Endothelial cell of umbilical vein (primary cell): ENCODE data around the gene MAP10. TPM values are rescaled to one million over a fixed set of nuclear protein-coding genes. Genes with fewer than 3 reads are reported as not detected.

ENCODE experiments used
- BruUV-seq: library from RNA; stranded (reverse); fragments of 400-500 nt; replicated peaks from 2 replicates; lab custom pipeline; 2021; lab: Mats Ljungman, UMichigan
- CTCF ChIA-PET: fragments of 300-600, 350-600 bp; sonication (Branson Sonifier 250); formaldehyde crosslinking; loops from one replicate; lab custom pipeline; 2021; ENCODE audit warnings: antibody characterized with exemption, inconsistent platforms; lab: Charles Lee
- POLR2A ChIA-PET: fragments of 300-600, 350-600 bp; sonication (Branson Sonifier 250); formaldehyde crosslinking; loops from one replicate; lab custom pipeline; 2021; ENCODE audit warnings: antibody characterized with exemption, inconsistent platforms; lab: Charles Lee
- DNase-seq: peaks from one replicate; pipeline ENCODE4 v3.0.0-alpha.2; 2011; ENCODE audit warnings: low read depth, low spot score
- FAIRE-seq: peaks from 2 replicates; lab custom pipeline; 2011; peaks lifted over from hg19 to GRCh38; lab: Jason Lieb, UNC
- H2AFZ ChIP-seq: 2 replicates; pipeline ENCODE4 v1.6.0; 2012; ENCODE audit warnings: low read depth, low read length, control low read depth, inconsistent platforms
- H3K27ac ChIP-seq: 2 replicates; pipeline ENCODE4 v1.5.1; 2011; ENCODE audit warnings: low read depth, mild to moderate bottlenecking, control low read depth, low read length, moderate library complexity; ENCODE audit not compliant: insufficient read depth
- H3K27me3 ChIP-seq, 2 experiments: 2 replicates each; pipeline versions ENCODE4 v1.6.0 to v1.6.1; 2011; ENCODE audit warnings: low read length in 2 of 2, mixed read lengths in 1 of 2; ENCODE audit not compliant: control insufficient read depth in 2 of 2, insufficient read depth in 2 of 2
- H3K36me3 ChIP-seq, 2 experiments: 2 replicates in 1 of 2; 3 replicates in 1 of 2; pipeline ENCODE4 v1.5.1; 2011; ENCODE audit warnings: low read length in 2 of 2, mild to moderate bottlenecking in 1 of 2, moderate library complexity in 1 of 2; ENCODE audit not compliant: control insufficient read depth in 2 of 2, insufficient read depth in 2 of 2; ENCODE audit errors: extremely low read depth in 1 of 2
- H3K4me1 ChIP-seq: 3 replicates; pipeline ENCODE4 v1.5.1; 2011; ENCODE audit warnings: mild to moderate bottlenecking, low read length; ENCODE audit not compliant: control insufficient read depth, insufficient read depth; ENCODE audit errors: extremely low read depth
- H3K4me2 ChIP-seq: 2 replicates; pipeline ENCODE4 v1.6.1; 2011; ENCODE audit warnings: low read length, control low read depth, mixed read lengths; ENCODE audit not compliant: insufficient read depth
- H3K4me3 ChIP-seq, 3 experiments: fragments of 200-600 bp in 1 of 3; sonication (generic), shearing (Covaris generic) in 1 of 3; replicated peaks in 1 of 3; 2 replicates each; pipeline ENCODE4 v1.5.1; 2011 to 2016; ENCODE audit warnings: control low read depth in 3 of 3, low read length in 3 of 3, mild to moderate bottlenecking in 2 of 3, inconsistent platforms in 1 of 3, low read depth in 1 of 3, moderate library complexity in 1 of 3; ENCODE audit not compliant: insufficient read depth in 1 of 3
- H3K79me2 ChIP-seq: 2 replicates; pipeline ENCODE4 v1.6.0; 2012; ENCODE audit warnings: low read length, inconsistent platforms; ENCODE audit not compliant: control insufficient read depth, insufficient read depth
- H3K9ac ChIP-seq: replicated peaks from 2 replicates; pipeline ENCODE3; 2011; ENCODE audit warnings: low read length, control low read depth; ENCODE audit not compliant: insufficient read depth; ENCODE audit errors: extremely low read depth
- H3K9me1 ChIP-seq: replicated peaks from 3 replicates; pipeline ENCODE4 v1.6.0; 2011; ENCODE audit warnings: mild to moderate bottlenecking, low read length; ENCODE audit not compliant: control insufficient read depth, insufficient read depth; ENCODE audit errors: extremely low read depth
- H3K9me3 ChIP-seq: replicated peaks from 2 replicates; pipeline ENCODE4 v1.5.1; 2012; ENCODE audit warnings: low read length, inconsistent platforms; ENCODE audit not compliant: control insufficient read depth, insufficient read depth
- H4K20me1 ChIP-seq: replicated peaks from 2 replicates; pipeline ENCODE3; 2011; ENCODE audit warnings: mild to moderate bottlenecking, low read length; ENCODE audit not compliant: control insufficient read depth, insufficient read depth; ENCODE audit errors: extremely low read depth
- EZH2 ChIP-seq: IDR thresholded peaks from 2 replicates; pipeline ENCODE4 v1.6.1; 2012; ENCODE audit warnings: borderline replicate concordance, low read depth, mild to moderate bottlenecking, moderate library complexity, low read length, inconsistent platforms; ENCODE audit not compliant: severe bottlenecking
- FOS ChIP-seq: IDR thresholded peaks from 2 replicates; pipeline ENCODE4 v1.6.1; 2011; ENCODE audit warnings: mild to moderate bottlenecking, low read length, moderate library complexity, borderline replicate concordance; ENCODE audit not compliant: insufficient read depth
- GATA2 ChIP-seq: IDR thresholded peaks from 2 replicates; pipeline ENCODE4 v1.7.0; 2011; ENCODE audit warnings: low read depth, mild to moderate bottlenecking, moderate library complexity, mixed read lengths, low read length; ENCODE audit not compliant: insufficient read length, insufficient read depth
- JUN ChIP-seq: IDR thresholded peaks from 2 replicates; pipeline ENCODE4 v1.6.1; 2011; ENCODE audit warnings: borderline replicate concordance, low read depth; ENCODE audit not compliant: insufficient read length, insufficient read depth
- MYC ChIP-seq: IDR thresholded peaks from one replicate; pipeline ENCODE4 v1.6.1; 2011; ENCODE audit warnings: mild to moderate bottlenecking, low read depth, low read length
- POLR2A ChIP-seq: IDR thresholded peaks from 2 replicates; pipeline ENCODE4 v1.6.1; 2012; ENCODE audit warnings: low read depth, mild to moderate bottlenecking, control low read depth, low read length
- POLR2AphosphoS5 ChIP-seq: IDR thresholded peaks from 2 replicates; pipeline ENCODE4 v1.6.1; 2012; ENCODE audit warnings: low read depth, mild to moderate bottlenecking, control low read depth, low read length, moderate library complexity; ENCODE audit not compliant: insufficient read depth
- dilution Hi-C: fragments of 300-500 bp; cut with MboI; formaldehyde crosslinking; loops from one replicate; pipeline ENCODE4 v1.15.0; 2019; ENCODE audit warnings: low sequenced_read_pairs; ENCODE audit not compliant: extremely low pct_ligation_motif_present
- intact Hi-C: fragments of 100-400 bp; cut with micrococcal nuclease; formaldehyde crosslinking; loops from one replicate; pipeline ENCODE4 v1.10.0; 2022
- polyA plus RNA-seq, 4 experiments: library from polyadenylated mRNA; depleted of rRNA in 3 of 4; stranded (reverse) in 3 of 4; unstranded in 1 of 4; fragments of >200 nt; gene quantifications; 2 replicates each; pipeline versions ENCODE4 v1.2.1 to v1.2.3, GENCODE V29; 2011 to 2012; ENCODE audit warnings: missing spikeins in 1 of 4
- total RNA-seq: library from RNA; stranded (reverse); gene quantifications from 2 replicates; pipeline ENCODE4 v1.2.3, GENCODE V29; 2021
- TF ChIP-seq, protein P1 (sequence below): IDR thresholded peaks from 2 replicates; pipeline ENCODE4 v1.6.1; 2011; ENCODE audit not compliant: insufficient read depth, insufficient read length
- TF ChIP-seq, protein P2 (sequence below), 2 donors: IDR thresholded peaks; 1 replicate in 1 of 2; 2 replicates in 1 of 2; pipeline ENCODE4 v1.5.1; 2011; ENCODE audit warnings: low read length in 2 of 2, mild to moderate bottlenecking in 2 of 2, moderate library complexity in 2 of 2, control low read depth in 1 of 2, inconsistent platforms in 1 of 2, low read depth in 1 of 2; ENCODE audit not compliant: insufficient read depth in 1 of 2; ENCODE audit errors: extremely low read depth in 1 of 2

MAP10 gene
- total and polyA plus RNA-seq, 2 donors (not counting 3 experiments of a cell fraction or from before 2014, with no cell fraction given): 0.88 to 2.0 TPM

DNA sequence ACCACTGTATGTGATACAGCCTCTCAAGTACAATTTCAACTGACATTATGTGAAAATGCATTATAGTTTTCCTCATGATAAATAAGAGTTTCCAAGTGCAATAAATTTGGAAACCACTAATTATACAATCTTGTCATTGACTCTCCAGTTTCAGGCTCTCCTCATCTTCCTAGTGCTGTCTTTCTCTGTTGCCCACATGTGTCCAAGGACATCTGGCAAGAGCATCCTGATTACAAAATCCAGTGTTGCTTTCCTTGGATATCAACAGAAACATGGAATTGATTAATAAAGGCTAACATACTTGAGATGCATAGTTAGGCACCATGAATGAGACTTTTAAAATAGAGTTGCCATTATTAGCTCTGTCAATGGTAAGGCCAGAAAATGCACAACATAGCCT lies 15.6 kb upstream of the MAP10 start:
- no TSS peak for BruUV-seq
- Histone ChIP-seq H3K9ac (no peak overlapping the region), H4K20me1 (no peaks in the 10 kb centered on the region), H3K36me3 (no peaks in the 10 kb centered on the region), H3K4me2 (no peak overlapping the region), H3K9me3 (no peaks in the 10 kb centered on the region), H2AFZ (no peak overlapping the region), H3K27me3 (peaks cover 0 to 2% of the 10 kb centered on the region in 2 experiments), H3K79me2 (no peaks in the 10 kb centered on the region), H3K4me1 (peaks cover 3% of the 10 kb centered on the region), H3K27ac (no peak overlapping the region), H3K9me1 (no peaks in the 10 kb centered on the region), H3K4me3 (no peak overlapping the region)
- CTCF ChIA-PET: interaction anchor here (0.7 kb wide), 1 partner anchor 12 kb away, joined by 3 read pairs; no protein-coding TSS in a partner anchor
- no peak for DNase-seq
- intact Hi-C loops (loop anchor here (5.0 kb wide), 1 partner anchor 152 kb away; no protein-coding TSS in a partner anchor), dilution Hi-C loops (no loop called here)
- POLR2A ChIA-PET: no interaction called here
- no peak for FAIRE-seq
- TF ChIP-seq MYC (no peak), EZH2 (no peak), POLR2A (no peak), GATA2 (no peak), JUN (no peak), POLR2AphosphoS5 (no peak), FOS (no peak)
- TF ChIP-seq, protein P1, sequence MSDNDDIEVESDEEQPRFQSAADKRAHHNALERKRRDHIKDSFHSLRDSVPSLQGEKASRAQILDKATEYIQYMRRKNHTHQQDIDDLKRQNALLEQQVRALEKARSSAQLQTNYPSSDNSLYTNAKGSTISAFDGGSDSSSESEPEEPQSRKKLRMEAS: no peak
- TF ChIP-seq, protein P2, sequence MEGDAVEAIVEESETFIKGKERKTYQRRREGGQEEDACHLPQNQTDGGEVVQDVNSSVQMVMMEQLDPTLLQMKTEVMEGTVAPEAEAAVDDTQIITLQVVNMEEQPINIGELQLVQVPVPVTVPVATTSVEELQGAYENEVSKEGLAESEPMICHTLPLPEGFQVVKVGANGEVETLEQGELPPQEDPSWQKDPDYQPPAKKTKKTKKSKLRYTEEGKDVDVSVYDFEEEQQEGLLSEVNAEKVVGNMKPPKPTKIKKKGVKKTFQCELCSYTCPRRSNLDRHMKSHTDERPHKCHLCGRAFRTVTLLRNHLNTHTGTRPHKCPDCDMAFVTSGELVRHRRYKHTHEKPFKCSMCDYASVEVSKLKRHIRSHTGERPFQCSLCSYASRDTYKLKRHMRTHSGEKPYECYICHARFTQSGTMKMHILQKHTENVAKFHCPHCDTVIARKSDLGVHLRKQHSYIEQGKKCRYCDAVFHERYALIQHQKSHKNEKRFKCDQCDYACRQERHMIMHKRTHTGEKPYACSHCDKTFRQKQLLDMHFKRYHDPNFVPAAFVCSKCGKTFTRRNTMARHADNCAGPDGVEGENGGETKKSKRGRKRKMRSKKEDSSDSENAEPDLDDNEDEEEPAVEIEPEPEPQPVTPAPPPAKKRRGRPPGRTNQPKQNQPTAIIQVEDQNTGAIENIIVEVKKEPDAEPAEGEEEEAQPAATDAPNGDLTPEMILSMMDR (IDR thresholded peaks at IDR 0.05; ENCODE audit: extremely low read depth in 1 of 2, insufficient read depth in 1 of 2, low read depth in 1 of 2, low read length in 2 of 2): no peak
